SK-N-SH treated with all-trans-retinoic acid at 6 μM for 48 hours (cell line): Measurements from ENCODE around the gene THSD1.
A peak's percentile ranks its signal among the peaks of the same experiment; 100 is the strongest.
"Not testable (repeated sequence)": the region's sequence is repeated elsewhere in the genome, so short reads cannot be mapped to it uniquely, and the experiment has no call there.

ENCODE experiments used
- ATAC-seq: fragments of 200-7000 bp; cut with Tn5 transposase; 3 replicates; pipeline ENCODE4 v1.9.1; 2020; ENCODE audit warnings: mild to moderate bottlenecking, moderate library complexity
- CSRNP3 ChIP-seq: fragments of 250-450 bp; sonication (Bioruptor Pico); IDR thresholded peaks from 2 replicates; pipeline ENCODE4 v1.5.1; 2021; ENCODE audit warnings: mild to moderate bottlenecking, moderate library complexity
- ZC3H10 ChIP-seq: fragments of 250-450 bp; sonication (Bioruptor Pico); IDR thresholded peaks from 2 replicates; pipeline ENCODE4 v1.5.1; 2021; ENCODE audit warnings: mild to moderate bottlenecking, moderate library complexity
- ZNF8 ChIP-seq: fragments of 450-650 bp; formaldehyde crosslinking; IDR thresholded peaks from 2 replicates; pipeline ENCODE4 v1.5.0; 2020; ENCODE audit warnings: mild to moderate bottlenecking, moderate library complexity

The THSD1 gene

GRCh38 chr13:52344108-52344507 lies 61.9 kb downstream of the THSD1 start (continued):
- TF ChIP-seq ZC3H10 (no peak), CSRNP3 (CRISPR knock-in tag) (no peak)

GRCh38 chr13:52342203-52342602 lies 63.8 kb downstream of the THSD1 start:
- TF ChIP-seq ZNF8 (CRISPR knock-in tag) = peak; percentile 66
- TF ChIP-seq, all 23 proteins: peak for 1; not testable (repeated sequence) for 22
- ATAC-seq = not testable (repeated sequence)

- not testable (repeated sequence) for ATAC-seq
These were observed 68.0 kb downstream of the THSD1 start for GRCh38 chr13:52337828-52338455.

- not testable (repeated sequence) for ATAC-seq
These were observed 71.9 kb downstream of the THSD1 start for GRCh38 chr13:52334107-52334506.

- ATAC-seq = not testable (repeated sequence)
These were observed 74.1 kb downstream of the THSD1 start for GRCh38 chr13:52331844-52332243.
